ENCODE measurements around the gene OSBPL2.

Gene OSBPL2

GRCh38 chr20:62329389-62330377 is 91.4 kb downstream of the OSBPL2 start:
- no peak for DNase-seq

- no peak for DNase-seq
These were observed 92.4 kb downstream of the OSBPL2 start for GRCh38 chr20:62330576-62331317.

GRCh38 chr20:62331347-62331746 is 93.0 kb downstream of the OSBPL2 start:
- DNase-seq, result no peak

- no peak for DNase-seq
These were observed 94.1 kb downstream of the OSBPL2 start for GRCh38 chr20:62332421-62332820.

GRCh38 chr20:62332989-62333819 is 94.9 kb downstream of the OSBPL2 start:
- no peak for DNase-seq

- no peak for DNase-seq
These were observed 95.7 kb downstream of the OSBPL2 start for GRCh38 chr20:62333820-62334595.

GRCh38 chr20:62334881-62335280 is 96.6 kb downstream of the OSBPL2 start:
- no peak for DNase-seq

GRCh38 chr20:62335532-62335931 is 97.2 kb downstream of the OSBPL2 start:
- no peak for DNase-seq

- DNase-seq, result no peak
These were observed 98.0 kb downstream of the OSBPL2 start for GRCh38 chr20:62336329-62336728.

GRCh38 chr20:62336775-62337557 is 98.6 kb downstream of the OSBPL2 start:
- no peak for DNase-seq

- no peak for DNase-seq
These were observed 99.4 kb downstream of the OSBPL2 start for GRCh38 chr20:62337558-62338293.

GRCh38 chr20:62338294-62338620 is 99.9 kb downstream of the OSBPL2 start:
- DNase-seq, result no peak

GRCh38 chr20:62339647-62340062 is 101.3 kb downstream of the OSBPL2 start:
- no peak for DNase-seq

GRCh38 chr20:62342910-62343309 is 104.6 kb downstream of the OSBPL2 start:
- no peak for DNase-seq

- DNase-seq, result no peak
These were observed 105.8 kb downstream of the OSBPL2 start for GRCh38 chr20:62344092-62344491.

- DNase-seq, result peak; percentile 38
These were observed 106.5 kb downstream of the OSBPL2 start for GRCh38 chr20:62344782-62345181.

Data from kidney glomerular epithelial cell (primary cell).